Natural killer cell (primary cell): ENCODE measurements around the gene SMIM32. TPM values are rescaled to one million over a fixed set of nuclear protein-coding genes. Genes with fewer than 3 reads are reported as not detected.

ENCODE experiments used
- ATAC-seq, 3 donors: fragments of 150-1000 bp in 2 of 3; fragments of 200-7000 bp in 1 of 3; cut with Tn5 transposase; 1 replicate in 1 of 3; 2 replicates in 2 of 3; pipeline ENCODE4 v1.10.0; 2021; ENCODE audit warnings: mild to moderate bottlenecking in 2 of 3, moderate library complexity in 2 of 3
- DNase-seq, 2 donors: peaks; one replicate each; pipeline versions ENCODE4 v3.0.0 to v3.0.0-alpha.2; 2013 to 2021; ENCODE audit warnings: mixed read lengths in 1 of 2
- H3K27ac ChIP-seq: one replicate; pipeline ENCODE4 v1.5.1; 2013; ENCODE audit warnings: mild to moderate bottlenecking, low read length
- H3K27me3 ChIP-seq: one replicate; pipeline ENCODE4 v1.6.1; 2013; ENCODE audit warnings: low read length; ENCODE audit not compliant: control insufficient read depth, insufficient read depth
- H3K36me3 ChIP-seq: one replicate; pipeline ENCODE4 v1.6.1; 2013; ENCODE audit warnings: low read length; ENCODE audit not compliant: control insufficient read depth, insufficient read depth
- H3K4me1 ChIP-seq: one replicate; pipeline ENCODE4 v1.6.1; 2013; ENCODE audit warnings: low read length; ENCODE audit not compliant: control insufficient read depth, insufficient read depth
- H3K4me3 ChIP-seq: one replicate; pipeline ENCODE4 v1.5.1; 2013; ENCODE audit warnings: low read length
- H3K9me3 ChIP-seq: one replicate; pipeline ENCODE4 v1.6.1; 2013; ENCODE audit warnings: low read length; ENCODE audit not compliant: control insufficient read depth, insufficient read depth
- H3K27ac Mint-ChIP-seq, 2 donors: one replicate each; pipeline ENCODE4 v1.8.0; 2022; ENCODE audit warnings: mild to moderate bottlenecking in 2 of 2, mixed read lengths in 2 of 2, moderate library complexity in 1 of 2
- H3K27me3 Mint-ChIP-seq, 2 donors: one replicate each; pipeline ENCODE4 v1.8.0; 2022; ENCODE audit warnings: low read depth in 2 of 2, mixed read lengths in 2 of 2
- H3K36me3 Mint-ChIP-seq: one replicate; pipeline ENCODE4 v1.8.0; 2022; ENCODE audit warnings: mixed read lengths
- H3K4me1 Mint-ChIP-seq, 2 donors: one replicate each; pipeline ENCODE4 v1.8.0; 2022; ENCODE audit warnings: mixed read lengths in 2 of 2
- H3K4me3 Mint-ChIP-seq: one replicate; pipeline ENCODE4 v1.8.0; 2022; ENCODE audit warnings: mild to moderate bottlenecking, moderate library complexity, mixed read lengths
- H3K9me3 Mint-ChIP-seq, 2 donors: one replicate each; pipeline ENCODE4 v1.8.0; 2022; ENCODE audit warnings: mixed read lengths in 2 of 2
- WGBS: methylation state at CpG from one replicate; pipeline ENCODE4 v1.1.7; 2013; ENCODE audit warnings: missing lambda C conversion rate; ENCODE audit not compliant: insufficient coverage; 5-methylcytosine and 5-hydroxymethylcytosine counted together
- intact Hi-C: fragments of 100-400 bp; cut with micrococcal nuclease; formaldehyde crosslinking; loops from one replicate; pipeline ENCODE4 v1.14.2; 2022
- total RNA-seq, 4 donors: library from RNA; stranded (reverse); fragments of 120-200 nt in 1 of 4; gene quantifications; one replicate each; pipeline versions ENCODE4 v1.2.3 to v1.2.4, GENCODE V29; 2013 to 2022
- TF ChIP-seq, protein P1 (sequence below): fragments of 200-600 bp; IDR thresholded peaks from one replicate; pipeline ENCODE4 v1.8.0; 2022; ENCODE audit warnings: antibody characterized with exemption

Gene SMIM32
- total RNA-seq, 3 donors from 2014 or later (not counting 1 experiment from before 2014, with no cell fraction given), result not detected

GRCh38 chr5:136198453-136198852 is 5.5 kb upstream of the SMIM32 start:
- 93% methylated on average over 5 of the region's 5 CpGs for whole genome bisulfite sequencing
- Histone ChIP-seq H3K27ac (no peak overlapping the region), H3K4me1 (no peaks in the 10 kb centered on the region), H3K27me3 (peaks cover 5% of the 10 kb centered on the region), H3K36me3 (no peaks in the 10 kb centered on the region), H3K9me3 (no peaks in the 10 kb centered on the region), H3K4me3 (no peak overlapping the region)
- no peak overlapping the region for H3K27ac Mint-ChIP-seq
- intact Hi-C loops, result no loop called here
- ATAC-seq (no peak), DNase-seq (no peak)
- no peaks in the 10 kb centered on the region for H3K4me1 Mint-ChIP-seq
- peaks cover 27 to 35% of the 10 kb centered on the region in 2 donors for H3K27me3 Mint-ChIP-seq
- TF ChIP-seq, protein P1, sequence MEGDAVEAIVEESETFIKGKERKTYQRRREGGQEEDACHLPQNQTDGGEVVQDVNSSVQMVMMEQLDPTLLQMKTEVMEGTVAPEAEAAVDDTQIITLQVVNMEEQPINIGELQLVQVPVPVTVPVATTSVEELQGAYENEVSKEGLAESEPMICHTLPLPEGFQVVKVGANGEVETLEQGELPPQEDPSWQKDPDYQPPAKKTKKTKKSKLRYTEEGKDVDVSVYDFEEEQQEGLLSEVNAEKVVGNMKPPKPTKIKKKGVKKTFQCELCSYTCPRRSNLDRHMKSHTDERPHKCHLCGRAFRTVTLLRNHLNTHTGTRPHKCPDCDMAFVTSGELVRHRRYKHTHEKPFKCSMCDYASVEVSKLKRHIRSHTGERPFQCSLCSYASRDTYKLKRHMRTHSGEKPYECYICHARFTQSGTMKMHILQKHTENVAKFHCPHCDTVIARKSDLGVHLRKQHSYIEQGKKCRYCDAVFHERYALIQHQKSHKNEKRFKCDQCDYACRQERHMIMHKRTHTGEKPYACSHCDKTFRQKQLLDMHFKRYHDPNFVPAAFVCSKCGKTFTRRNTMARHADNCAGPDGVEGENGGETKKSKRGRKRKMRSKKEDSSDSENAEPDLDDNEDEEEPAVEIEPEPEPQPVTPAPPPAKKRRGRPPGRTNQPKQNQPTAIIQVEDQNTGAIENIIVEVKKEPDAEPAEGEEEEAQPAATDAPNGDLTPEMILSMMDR, result no peak
- H3K9me3 Mint-ChIP-seq, result no peaks in the 10 kb centered on the region
- H3K4me3 Mint-ChIP-seq, result no peak overlapping the region
- no peaks in the 10 kb centered on the region for H3K36me3 Mint-ChIP-seq

DNA sequence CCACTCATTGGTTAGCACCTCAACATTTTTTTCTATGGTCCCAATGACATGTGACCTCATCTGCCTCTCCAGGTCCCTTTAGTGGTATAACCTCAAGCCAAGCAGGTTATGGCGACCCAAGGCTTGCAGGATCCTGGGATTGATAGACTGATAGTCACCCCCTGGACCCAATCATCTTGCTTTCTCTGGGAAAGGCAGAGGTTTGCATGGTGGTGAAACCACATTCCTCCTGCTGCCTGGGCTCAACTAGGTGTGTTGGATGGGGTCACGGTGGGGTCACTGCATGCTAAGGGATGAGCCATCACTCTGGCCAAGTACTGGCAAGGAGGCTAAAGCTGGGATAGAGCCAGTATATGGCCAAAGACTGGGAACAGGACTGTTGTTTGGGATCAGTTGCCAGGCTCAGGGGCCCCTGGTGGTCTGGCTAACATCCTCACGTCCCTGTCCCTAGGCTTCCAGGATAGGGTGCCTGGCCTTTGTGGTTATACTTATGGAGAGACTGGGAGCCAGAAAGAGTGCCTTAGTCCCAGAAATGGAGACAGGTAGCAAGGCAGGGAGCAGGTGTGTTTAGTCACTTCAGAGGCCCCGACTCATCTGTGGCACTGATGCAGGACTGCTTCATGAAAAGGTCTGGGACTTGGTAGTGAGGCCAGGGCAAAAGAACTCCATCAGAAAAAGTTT is 4.6 kb upstream of the SMIM32 start:
- DNase-seq (no peak), ATAC-seq (no peak)
- Mint-ChIP-seq H3K27ac (no peak overlapping the region), H3K36me3 (no peaks in the 10 kb centered on the region), H3K4me3 (no peak overlapping the region), H3K27me3 (peaks cover 23 to 31% of the 10 kb centered on the region in 2 donors), H3K4me1 (no peaks in the 10 kb centered on the region), H3K9me3 (no peaks in the 10 kb centered on the region)
- TF ChIP-seq, protein P1, result no peak
- H3K27me3 ChIP-seq, result peaks cover 5% of the 10 kb centered on the region
- 85% methylated on average over 4 of the region's 4 CpGs for WGBS
- no peak overlapping the region for H3K4me3 ChIP-seq
- intact Hi-C loops, result no loop called here
- no peaks in the 10 kb centered on the region for H3K36me3 ChIP-seq
- no peaks in the 10 kb centered on the region for H3K9me3 ChIP-seq
- H3K4me1 ChIP-seq, result peaks cover 3% of the 10 kb centered on the region
- H3K27ac ChIP-seq, result no peak overlapping the region

DNA sequence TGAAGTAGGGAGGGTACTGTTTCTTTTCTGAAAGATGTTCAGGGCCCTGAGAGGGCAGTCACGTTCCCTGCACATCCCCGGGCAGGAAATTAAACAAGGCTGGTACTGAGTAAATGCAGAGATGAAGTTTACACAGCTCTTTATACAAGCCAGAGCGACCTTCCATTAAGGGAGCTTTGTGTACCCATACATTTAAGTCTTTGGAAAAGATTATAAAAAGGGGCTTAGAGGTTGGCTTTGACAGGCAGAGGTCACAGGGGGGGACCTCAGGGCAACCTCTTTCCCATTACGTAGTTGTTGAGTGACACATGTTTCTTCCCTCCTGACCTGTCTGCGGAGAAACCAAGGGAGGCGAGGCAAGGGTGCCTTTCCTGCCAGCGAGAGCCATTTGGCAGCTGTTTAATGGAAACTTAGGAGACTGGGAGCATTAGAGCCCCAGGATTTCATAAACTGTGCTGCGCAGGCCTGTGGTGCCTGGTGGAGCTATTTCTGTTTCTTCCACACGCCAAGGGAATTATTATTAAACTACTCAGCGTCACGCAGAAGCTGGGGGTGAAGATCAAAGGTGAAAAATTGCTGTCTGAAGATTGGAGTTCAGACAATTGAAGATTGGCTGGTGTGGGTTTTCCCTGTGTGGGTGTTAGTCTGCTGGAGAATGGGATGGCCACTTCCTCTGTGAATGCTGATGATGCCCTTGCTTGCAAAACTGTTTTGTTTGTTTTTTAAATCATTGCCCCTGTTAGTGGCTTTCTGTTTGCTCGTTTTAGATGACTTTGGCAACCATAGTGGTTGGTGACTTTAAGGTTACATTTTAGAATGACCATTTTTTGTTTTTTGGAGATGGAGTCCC is 3.2 kb upstream of the SMIM32 start:
- Mint-ChIP-seq H3K27ac (no peak overlapping the region), H3K27me3 (peaks cover 21 to 33% of the 10 kb centered on the region in 2 donors), H3K9me3 (no peaks in the 10 kb centered on the region), H3K4me1 (peaks cover 0 to 8% of the 10 kb centered on the region in 2 donors), H3K36me3 (no peaks in the 10 kb centered on the region), H3K4me3 (no peak overlapping the region)
- DNase-seq (no peak), ATAC-seq (no peak)
- Histone ChIP-seq H3K4me3 (no peak overlapping the region), H3K36me3 (no peaks in the 10 kb centered on the region), H3K4me1 (peaks cover 8% of the 10 kb centered on the region), H3K27me3 (peaks cover 11% of the 10 kb centered on the region), H3K9me3 (no peaks in the 10 kb centered on the region), H3K27ac (no peak overlapping the region)
- WGBS, result 85% methylated on average over 12 of the region's 12 CpGs
- TF ChIP-seq, protein P1, result no peak
- intact Hi-C loops, result no loop called here
